Activated T-cell treated with anti-CD3 and anti-CD28 coated beads, Interleukin-2, amount 50 U/mL, for 1 hour (primary cell): ENCODE results near the gene TERT.

Experiments used
- DNase-seq: peaks from one replicate; pipeline ENCODE4 v3.0.0-alpha.2; 2020

The TERT gene

DNA sequence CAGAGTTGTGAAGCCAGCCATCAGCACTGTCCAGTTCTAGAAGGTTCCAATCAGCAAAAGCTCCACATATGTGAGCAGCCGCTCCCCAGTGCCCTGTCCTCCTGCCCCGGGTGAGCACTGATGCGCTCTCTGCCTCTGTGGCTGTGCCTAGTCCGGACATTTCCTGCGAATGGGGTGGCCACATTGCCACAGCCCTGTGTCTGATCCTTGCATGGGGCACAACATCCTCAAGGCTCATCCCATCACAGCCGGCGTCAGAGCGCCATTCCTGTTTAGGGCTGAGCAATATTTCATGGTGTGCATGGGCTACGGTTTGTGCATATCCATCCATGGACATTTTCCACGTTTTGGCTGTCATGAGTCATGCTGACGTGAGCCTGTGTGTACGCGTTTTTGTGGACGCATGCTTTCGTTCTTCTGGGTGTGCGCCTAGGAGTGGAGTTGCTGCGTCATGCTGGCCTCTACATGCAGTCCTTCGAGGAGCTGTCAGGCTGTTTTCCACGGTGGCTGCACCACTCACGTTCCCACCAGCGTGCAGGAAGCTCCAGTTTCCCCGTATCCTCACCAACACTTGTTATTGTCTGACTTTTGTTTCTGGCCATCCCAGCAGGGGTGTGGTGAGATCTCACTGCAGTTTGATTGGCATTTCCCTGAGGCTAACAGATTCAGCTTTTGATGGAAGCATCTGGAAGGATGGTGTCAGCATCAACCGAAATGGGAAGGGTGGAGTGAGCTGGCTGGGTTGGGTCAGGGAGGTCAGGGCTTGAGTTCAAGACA is 79.4 kb downstream of the TERT start:
- no peak for DNase-seq

- no peak for DNase-seq
Measured at GRCh38 chr5:1214936-1215220, 80.0 kb downstream of the TERT start.

- no peak for DNase-seq
Measured at GRCh38 chr5:1214163-1214935, 80.5 kb downstream of the TERT start.

DNA sequence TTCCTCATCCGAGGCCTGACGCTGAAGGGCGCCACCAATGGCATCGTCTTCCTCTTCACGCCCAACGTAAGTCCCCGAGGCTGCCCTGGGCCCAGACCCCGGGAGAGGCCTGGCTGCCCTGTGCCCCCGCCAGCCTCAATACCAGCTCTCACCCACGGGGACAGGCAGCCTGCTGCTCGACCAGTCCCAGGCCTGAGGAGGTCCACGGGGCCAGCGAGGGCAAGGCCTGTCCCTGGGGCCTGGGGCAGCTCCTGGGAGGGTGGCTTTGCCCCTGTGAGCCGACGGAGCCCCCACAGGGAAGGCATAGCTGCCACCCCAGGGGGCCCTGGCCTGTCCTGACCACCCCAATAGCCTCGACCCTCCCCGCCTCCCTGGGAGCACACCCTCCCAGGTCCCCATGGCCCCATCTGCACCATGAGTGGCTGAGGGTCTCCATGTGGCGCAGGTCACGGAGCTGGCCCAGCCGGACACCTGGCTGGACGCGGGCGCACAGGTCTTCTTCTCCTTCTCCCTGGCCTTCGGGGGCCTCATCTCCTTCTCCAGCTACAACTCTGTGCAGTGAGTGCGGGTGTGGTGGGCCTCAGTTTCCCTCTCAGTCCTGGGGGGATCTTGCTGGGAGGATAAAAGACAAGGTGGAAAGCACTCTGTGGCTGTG is 81.2 kb downstream of the TERT start:
- no peak for DNase-seq

GRCh38 chr5:1212881-1213280 is 82.0 kb downstream of the TERT start:
- DNase-seq: no peak

DNA sequence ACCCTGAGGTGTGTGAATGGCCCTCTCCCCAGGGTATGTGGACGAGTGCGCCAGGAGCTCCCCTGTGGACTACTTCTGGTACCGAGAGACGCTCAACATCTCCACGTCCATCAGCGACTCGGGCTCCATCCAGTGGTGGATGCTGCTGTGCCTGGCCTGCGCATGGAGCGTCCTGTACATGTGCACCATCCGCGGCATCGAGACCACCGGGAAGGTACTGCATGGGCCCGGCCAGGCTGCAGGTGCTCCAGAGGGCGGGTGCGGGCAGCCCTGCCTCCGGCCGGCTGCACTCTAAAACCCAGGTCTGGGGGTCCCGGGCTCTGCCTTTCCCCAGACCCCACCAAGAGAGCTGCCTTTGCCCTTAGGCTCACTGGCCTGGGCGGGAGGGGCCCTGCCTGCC is 82.6 kb downstream of the TERT start:
- DNase-seq: no peak

GRCh38 chr5:1211701-1212100 is 83.2 kb downstream of the TERT start:
- DNase-seq: no peak

GRCh38 chr5:1210832-1211251 is 84.0 kb downstream of the TERT start:
- no peak for DNase-seq

GRCh38 chr5:1209896-1210776 is 84.7 kb downstream of the TERT start:
- no peak for DNase-seq

DNA sequence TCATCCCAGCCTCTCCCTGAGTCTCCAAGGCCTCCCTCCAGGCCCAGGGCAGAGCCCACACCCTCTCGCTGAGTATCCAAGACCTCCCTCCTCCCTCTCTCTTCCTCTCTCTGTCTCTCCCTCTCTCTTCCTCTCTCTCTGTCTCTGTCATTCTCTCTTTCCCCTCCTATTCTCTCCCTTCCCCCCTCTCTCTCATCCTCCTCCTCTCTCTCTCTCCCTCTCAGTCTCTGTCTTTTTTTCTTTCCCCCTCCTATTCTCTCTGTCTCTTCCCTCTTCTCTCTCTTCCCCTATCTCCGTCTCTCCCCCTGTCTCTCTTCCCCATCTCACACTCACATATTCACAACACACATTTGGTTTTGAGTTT is 85.4 kb downstream of the TERT start:
- no peak for DNase-seq

DNA sequence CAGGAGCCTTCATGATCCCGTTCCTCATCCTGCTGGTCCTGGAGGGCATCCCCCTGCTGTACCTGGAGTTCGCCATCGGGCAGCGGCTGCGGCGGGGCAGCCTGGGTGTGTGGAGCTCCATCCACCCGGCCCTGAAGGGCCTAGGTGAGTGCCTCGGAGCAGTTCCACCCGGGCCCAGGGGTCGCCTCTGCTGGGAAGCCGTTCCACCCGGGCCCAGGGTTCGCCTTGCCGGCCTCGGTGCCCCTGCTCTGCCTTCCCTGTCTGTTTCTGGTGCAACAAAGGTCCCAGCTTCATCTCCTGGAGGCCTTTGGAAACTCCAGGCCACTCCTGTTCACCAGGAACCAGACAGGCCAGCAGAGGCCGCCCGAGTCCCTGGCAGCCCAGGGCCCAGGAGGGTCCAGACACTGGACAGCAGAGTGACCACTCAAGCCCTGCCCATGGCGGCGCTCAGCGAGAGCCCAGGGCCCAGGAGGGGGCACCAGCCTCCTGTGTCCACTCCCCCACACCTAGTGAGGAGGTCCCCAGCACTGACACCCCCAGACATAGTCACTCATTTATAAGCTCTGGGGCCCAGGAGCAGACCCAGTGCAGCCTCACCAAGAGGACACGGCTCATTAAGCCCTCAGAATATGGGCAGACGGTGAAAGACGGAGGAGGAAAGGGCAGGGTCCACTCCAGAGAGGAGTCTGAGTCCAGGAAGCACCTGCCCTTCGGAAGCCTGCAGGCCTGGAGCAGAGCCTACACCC is 86.0 kb downstream of the TERT start:
- no peak for DNase-seq

DNA sequence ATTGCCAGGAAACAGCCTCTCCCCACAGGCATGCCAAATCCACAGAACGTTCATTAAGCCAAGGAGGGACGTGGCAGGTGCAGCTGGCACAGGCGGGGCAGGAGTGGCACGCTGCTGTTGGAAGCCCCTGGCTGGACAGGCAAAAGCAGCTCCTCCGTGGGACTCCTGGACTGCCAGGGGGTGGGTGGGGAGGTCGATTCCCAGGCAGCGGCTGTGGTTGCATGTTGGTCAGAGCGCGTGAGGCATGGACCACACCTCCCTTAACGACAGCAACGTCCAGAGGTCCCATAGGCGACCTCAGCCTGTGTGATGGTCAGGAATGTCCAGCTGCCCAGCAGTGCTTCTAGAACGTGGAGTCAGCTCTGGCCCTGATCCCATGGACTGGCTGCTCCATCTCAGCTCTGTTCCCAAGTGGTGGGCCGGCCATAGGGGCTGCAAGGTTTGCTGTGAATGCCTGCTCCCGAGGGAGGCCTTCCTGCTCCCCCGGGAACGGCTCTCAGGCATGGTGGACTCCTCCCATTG is 86.6 kb downstream of the TERT start:
- DNase-seq: no peak

- no peak for DNase-seq
Measured at GRCh38 chr5:1207555-1207954, 87.3 kb downstream of the TERT start.

DNA sequence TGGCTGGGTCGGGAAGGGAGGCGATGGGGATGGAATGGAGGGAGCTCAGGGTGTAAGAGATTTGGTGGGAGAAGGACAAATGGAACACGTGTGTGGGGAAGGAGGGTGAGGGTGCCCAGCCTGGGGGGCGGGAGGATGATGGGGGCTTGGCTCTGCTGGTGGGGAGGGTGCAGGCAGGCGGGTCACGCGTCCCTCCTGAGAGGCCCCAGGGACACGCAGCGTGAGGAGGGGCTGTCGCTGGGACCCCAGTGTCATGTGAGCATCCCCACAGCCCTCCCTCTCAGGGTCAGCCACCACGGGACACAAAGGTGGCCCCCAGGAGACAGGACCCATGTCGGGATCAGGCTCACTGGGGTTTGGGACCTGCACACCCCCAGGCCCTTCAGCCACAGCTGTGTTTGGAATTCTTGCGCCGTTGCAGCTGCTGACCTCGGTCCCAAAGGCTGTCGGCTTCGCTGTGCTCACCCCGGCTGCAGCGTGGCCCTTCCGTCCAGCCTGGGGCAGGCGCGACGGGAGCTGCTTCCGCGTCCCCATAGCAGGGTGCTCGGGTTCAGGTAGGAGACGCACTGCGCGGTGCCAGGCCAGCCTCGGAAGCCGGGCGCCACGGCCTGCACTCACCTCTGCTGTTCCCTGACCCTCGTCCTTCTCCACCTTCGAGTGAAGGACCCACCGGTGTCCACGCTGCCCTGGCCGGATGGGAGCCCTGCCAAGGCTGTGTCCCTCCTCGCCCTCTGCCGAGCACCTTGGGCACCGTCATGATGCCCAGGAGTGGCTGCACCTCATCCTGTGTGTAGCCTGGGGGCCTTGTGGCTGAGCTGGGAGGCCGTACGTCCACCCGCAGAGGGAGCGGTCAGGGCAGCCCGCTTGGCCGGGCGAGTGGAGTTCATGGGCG is 88.1 kb downstream of the TERT start:
- DNase-seq: no peak

DNA sequence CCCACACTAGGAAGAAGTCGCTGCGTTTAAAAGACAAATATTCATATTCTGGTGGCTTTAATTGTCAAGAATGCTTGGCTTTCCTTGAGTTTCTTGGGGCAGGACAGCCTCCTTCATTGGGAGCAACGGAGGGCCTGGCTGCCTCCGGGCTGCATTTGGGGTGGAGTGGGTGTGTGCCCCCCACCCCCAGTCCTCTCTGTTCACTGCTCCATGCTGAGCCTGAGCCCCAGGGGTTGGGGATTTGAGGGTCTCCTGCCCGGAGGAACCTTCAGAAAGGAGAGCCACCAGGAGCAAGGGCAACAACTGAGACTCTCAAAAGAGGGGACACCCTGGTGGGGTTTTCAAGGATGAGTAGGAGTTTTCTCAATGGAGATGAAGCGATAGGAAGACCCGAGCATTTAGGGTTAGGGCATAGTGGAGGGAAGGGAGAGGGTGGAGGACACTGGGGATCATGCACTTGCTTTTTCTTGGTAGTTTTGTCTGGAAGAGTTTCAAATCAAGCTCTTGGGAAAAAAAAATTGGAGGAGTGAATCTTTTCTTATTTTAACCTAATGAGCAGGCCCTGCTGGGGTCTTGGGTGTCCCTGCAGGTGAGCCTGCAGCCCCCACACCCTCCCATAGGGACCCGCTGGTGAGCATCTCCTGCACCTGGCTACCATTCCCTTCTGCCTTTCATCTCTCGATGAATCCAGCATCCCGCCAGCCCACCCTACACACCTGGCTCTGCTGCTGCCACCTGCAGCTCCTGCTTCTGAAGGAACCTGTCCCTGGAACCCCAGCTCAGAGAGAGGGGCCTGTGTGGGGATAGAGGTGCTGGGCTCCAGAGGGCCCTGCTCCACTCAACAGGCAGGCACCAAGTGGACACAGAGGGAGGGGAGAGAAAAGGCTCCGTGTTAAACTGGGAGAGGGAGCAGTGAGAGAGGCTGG is 89.3 kb downstream of the TERT start:
- no peak for DNase-seq

- DNase-seq: no peak
Measured at GRCh38 chr5:1204693-1205242, 90.1 kb downstream of the TERT start.

DNA sequence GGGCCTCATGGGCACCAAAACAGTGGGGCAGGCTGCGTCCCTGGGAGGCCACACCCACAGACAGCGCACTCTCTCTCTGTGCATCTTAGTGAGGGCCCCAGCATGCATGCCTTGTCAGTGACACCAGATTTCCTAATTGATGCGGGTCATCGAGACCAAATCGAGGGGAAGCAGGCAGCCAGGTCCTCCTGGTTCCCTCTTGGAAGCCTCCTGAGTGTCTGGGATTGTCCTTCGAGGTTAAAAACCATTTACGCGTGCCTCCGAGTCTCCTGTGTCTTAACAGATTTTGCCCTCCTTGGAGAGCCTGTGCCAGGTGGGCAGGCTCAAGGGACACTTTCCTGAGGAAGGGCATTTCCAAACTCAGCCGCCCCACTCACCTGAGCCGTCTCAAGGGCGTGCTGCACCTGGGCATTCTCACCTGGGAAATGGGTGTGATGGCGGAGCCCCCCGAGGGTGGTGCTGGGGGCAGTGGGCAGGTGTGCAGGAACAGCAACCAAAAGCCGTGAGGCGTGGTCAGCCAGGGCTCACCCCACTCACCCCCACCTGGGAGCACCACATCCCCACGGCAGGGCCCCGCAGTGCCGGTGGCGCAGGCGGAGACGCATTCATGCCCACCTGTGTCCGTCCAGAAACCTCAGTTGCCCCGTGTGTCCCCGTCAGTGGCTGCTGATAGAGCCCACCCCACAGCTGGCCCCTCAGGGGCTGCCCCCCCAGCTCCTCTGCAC is 90.7 kb downstream of the TERT start:
- no peak for DNase-seq

- no peak for DNase-seq
Measured at GRCh38 chr5:1203311-1203967, 91.4 kb downstream of the TERT start.
